ENCODE measurements around the gene ERCC3.

DNA sequence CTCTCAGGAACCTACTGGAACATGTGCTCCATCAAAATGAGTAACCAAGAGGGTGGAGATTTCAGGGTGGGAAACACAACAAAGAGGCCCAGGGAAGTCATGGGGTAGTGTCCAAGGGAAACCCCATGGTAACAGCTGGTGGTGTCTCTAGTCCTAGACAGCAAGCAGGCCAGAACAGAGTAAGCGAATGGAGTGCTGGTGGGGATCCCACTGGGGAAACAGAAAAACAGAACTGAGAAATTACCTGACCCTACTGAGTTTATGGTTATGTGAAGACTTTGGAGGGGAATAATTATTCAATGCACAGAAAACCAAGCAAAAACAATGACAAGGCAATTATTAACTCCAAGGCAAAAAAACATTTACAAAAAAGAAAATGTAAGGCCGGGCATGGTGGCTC lies 16.9 kb downstream of the ERCC3 start:
- TF ChIP-seq, protein P1, sequence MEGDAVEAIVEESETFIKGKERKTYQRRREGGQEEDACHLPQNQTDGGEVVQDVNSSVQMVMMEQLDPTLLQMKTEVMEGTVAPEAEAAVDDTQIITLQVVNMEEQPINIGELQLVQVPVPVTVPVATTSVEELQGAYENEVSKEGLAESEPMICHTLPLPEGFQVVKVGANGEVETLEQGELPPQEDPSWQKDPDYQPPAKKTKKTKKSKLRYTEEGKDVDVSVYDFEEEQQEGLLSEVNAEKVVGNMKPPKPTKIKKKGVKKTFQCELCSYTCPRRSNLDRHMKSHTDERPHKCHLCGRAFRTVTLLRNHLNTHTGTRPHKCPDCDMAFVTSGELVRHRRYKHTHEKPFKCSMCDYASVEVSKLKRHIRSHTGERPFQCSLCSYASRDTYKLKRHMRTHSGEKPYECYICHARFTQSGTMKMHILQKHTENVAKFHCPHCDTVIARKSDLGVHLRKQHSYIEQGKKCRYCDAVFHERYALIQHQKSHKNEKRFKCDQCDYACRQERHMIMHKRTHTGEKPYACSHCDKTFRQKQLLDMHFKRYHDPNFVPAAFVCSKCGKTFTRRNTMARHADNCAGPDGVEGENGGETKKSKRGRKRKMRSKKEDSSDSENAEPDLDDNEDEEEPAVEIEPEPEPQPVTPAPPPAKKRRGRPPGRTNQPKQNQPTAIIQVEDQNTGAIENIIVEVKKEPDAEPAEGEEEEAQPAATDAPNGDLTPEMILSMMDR (IDR thresholded peaks at IDR 0.05), result no peak
- no peak for TF ChIP-seq POLR2A (IDR thresholded peaks at IDR 0.05)
